Fibroblast of skin of left biceps (primary cell): ENCODE data around the gene PURB.
A peak's percentile ranks its signal among the peaks of the same experiment; 100 is the strongest.
"Not testable (repeated sequence)": the region's sequence is repeated elsewhere in the genome, so short reads cannot be mapped to it uniquely, and the experiment has no call there.

ENCODE experiments used
- DNase-seq, 2 experiments: peaks; one replicate each; pipeline ENCODE4 v3.0.0-alpha.2; 2013; ENCODE audit warnings: low read depth in 2 of 2

The PURB gene

GRCh38 chr7:44885394-44886317 lies at the start of gene PURB:
TSS of gene PURB (minus strand) at chr7:44885530. CDS start at chr7:44885348, 182 bp downstream.
- DNase-seq: peak; percentile 91 to 93

DNA sequence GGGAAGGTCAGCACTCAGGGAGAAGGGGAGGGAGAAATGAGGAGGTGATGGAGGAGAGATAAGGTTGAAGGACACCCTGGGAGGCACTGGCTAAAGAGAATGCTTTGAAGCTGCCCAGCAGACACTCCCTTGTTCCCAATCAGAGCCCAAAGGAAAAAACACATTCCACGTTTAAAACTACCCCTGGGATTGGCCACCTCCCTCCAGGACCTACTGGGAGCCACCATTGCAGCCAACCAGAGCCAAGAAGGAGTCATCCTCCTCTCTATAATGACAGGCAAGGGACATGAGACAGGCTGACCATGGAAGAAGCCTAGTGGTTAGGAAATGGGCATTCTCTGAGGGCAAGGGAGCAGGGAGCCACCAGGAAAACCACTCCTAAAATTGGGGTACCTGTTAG lies 49.7 kb upstream of the PURB start:
- DNase-seq: no peak

DNA sequence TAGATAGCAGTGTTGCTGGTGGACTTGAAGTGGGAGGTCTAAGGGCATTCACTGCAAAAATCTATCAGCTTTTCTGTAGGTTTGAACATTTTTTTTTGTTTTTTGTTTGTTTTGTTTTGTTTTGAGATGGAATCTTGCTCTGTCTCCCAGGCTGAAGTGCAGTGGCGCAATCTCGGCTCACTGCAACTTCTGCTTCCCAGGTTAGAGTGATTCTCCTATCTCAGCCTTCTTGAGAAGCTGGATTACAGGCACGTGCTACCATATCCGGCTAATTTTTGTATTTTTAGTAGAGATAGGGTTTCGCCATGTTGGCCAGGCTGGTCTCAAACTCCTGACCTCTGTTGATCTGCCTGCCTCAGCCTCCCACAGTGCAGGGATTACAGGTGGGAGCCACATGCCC lies 49.2 kb upstream of the PURB start:
- DNase-seq: not testable (repeated sequence)

GRCh38 chr7:44930921-44931320 lies 45.6 kb upstream of the PURB start:
- DNase-seq: no peak

DNA sequence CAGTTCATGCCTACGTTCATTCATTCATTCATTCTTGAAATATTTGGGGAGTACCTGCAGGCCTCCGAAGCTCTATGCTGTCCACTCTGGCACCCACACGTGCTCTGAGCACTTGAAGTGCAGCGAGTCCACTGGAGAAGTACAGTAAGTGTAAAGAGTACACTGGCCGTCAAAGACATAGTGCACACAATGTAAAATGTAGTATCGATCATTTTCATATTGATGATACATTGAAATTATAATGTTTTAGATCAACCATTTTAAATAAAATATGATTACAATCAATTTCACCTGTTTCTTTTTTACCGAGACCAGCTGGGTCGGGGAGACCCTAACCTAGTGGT lies 37.0 kb upstream of the PURB start:
- no peak for DNase-seq

- peak; percentile 14 to 18 for DNase-seq
These were observed 36.4 kb upstream of the PURB start for GRCh38 chr7:44921607-44922350.

GRCh38 chr7:44920119-44920518 lies 34.8 kb upstream of the PURB start:
- no peak for DNase-seq

- no peak for DNase-seq
These were observed 32.7 kb upstream of the PURB start for GRCh38 chr7:44918029-44918428.

GRCh38 chr7:44917465-44917864 lies 32.1 kb upstream of the PURB start:
- no peak for DNase-seq

DNA sequence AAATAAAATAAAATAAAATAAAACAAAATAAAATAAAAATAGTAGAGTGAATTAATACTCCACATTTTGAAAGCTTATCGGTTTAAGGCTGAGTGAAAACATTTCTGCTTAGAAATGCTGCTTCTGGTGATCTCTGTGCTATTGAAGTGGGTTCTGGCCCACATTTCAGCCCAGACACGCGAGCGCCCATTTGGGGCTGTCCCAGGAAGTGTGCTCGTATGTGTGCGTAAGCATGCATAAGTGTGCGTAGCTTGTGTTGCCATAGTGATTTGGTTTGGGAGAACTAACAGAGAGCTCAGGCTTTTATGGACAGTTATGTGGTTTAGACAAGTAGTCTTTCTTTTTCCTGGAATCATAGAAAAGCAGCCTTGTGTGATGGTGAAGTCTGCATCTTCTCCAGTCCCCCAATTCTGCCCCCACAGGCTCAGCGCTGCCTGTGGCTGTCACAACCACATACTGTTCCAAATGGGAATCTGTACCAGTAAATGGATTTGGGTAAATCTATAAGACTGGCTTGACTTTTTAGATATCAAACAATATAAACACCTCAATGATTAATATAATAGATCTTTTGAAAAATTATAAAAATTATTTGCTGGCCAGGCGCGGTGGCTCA lies 29.8 kb upstream of the PURB start:
- DNase-seq: no peak

- DNase-seq: no peak
These were observed 27.5 kb upstream of the PURB start for GRCh38 chr7:44912775-44913347.

DNA sequence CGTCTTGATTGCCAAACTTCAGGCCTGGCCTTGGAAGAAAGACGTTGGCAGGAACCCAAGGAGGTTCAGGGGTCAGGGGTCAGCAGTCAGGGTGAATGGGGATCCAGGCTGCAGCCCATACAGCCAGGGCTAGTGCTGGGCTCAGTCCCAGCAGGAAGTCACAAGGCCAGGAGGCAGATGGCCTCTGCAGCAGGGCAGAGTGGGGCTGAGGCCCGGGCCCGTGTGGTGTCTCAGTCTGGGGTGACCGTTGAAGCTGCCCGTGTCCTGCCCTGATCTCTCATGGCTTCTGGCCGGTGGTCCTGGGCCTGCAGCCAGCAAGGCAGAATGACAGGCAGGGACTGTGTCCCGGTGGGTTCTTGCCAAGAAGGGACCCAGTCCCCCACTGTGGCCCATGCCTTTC lies 26.6 kb upstream of the PURB start:
- no peak for DNase-seq

DNA sequence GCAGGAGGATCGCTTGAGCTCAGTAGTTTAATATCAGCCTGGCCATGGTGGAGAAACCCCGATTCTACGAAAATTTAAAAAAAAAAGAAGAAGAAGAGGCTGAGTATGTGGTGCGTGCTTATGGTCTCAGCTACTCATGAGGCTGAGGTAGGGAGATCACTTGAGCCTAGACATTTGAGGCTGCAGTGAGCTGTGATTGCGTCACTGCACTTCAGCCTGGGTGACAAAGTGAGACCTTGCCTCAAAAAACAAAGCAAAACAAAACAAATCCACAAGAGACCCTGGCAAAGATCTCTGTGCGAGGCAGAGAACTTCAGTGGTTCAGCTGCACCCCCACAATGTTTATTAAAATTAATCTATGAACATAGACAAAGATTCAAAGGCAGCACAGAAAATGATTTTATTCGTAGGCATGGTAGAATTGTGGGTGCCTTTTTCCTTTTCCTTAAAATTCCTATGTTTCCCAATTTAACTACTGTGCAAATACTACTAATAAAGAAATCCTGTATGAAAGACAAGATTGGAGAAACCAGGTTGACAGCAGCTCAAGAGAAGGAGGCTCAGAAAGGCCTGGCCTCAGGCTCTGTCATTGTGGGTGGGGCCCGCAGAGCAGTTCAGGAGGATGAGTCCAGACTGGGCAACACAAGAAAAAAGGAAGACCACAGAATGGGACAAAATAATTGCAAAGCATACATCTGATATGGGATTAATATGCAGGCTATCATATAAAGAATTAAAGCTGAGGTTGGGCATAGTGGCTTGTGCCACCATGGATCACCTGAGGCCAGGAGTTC lies 24.5 kb upstream of the PURB start:
- no peak for DNase-seq

DNA sequence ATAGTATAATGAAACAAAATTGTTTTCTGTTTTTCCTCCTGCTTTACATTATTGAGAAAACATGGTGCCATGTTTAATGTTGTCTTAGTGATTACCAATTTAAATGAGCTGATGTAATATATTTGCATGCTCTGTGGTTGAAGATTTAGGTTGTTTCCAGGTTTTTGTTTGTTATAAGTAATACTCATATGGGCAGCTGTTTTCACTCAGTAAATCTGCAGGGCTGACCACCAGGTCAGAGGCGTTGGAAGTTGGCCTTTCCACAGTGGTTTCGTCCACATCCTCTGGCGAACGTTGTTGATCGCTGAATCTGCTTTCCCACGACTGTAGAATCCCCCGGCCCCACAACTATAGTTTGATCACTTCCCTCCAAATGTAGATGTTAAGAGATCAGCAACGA lies 21.6 kb upstream of the PURB start:
- no peak for DNase-seq

- DNase-seq: no peak
These were observed 19.8 kb upstream of the PURB start for GRCh38 chr7:44905002-44905635.

DNA sequence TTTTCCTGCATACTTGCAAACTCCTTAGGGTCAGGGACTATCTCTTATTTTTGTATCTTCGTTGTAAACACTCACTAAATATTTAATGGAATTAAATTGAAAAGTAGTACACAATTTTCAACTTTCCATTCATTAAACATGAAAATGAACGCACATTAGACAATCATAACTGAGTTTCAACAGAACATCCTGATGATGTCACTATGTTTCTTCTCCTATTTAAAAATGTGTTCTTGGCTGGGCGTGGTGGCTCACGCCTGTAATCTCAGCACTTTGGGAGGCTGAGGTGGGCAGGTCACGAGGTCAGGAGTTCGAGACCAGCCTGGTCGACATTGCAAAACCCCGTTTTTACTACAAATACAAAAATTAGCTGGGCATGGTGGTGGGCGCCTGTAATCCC lies 14.1 kb upstream of the PURB start:
- no peak for DNase-seq

- DNase-seq: no peak
These were observed 12.7 kb upstream of the PURB start for GRCh38 chr7:44898039-44898438.

- no peak for DNase-seq
These were observed 12.0 kb upstream of the PURB start for GRCh38 chr7:44897309-44897708.

- DNase-seq: no peak
These were observed 9.7 kb upstream of the PURB start for GRCh38 chr7:44894888-44895580.

GRCh38 chr7:44893710-44894234 lies 8.4 kb upstream of the PURB start:
- no peak for DNase-seq
